Prostate gland (tissue), 2 donors: Measurements from ENCODE around the gene HDAC4. TPM values are rescaled to one million over a fixed set of nuclear protein-coding genes. Genes with fewer than 3 reads are reported as not detected.

Source experiments
- DNase-seq: peaks from one replicate; pipeline ENCODE4 v3.0.0-alpha.2; 2019; ENCODE audit warnings: low spot score
- H3K27ac ChIP-seq, 2 donors: fragments of 200-600 bp; sonication (generic); 2 replicates each; pipeline ENCODE4 v1.5.1; 2017 to 2019
- H3K27me3 ChIP-seq: fragments of 200-600 bp; sonication (generic); replicated peaks from 2 replicates; pipeline ENCODE4 v1.5.1; 2019; ENCODE audit not compliant: insufficient read depth
- H3K36me3 ChIP-seq, 2 donors: fragments of 200-600 bp; sonication (generic); 1 replicate in 1 of 2; 2 replicates in 1 of 2; pipeline versions ENCODE4 v1.5.1 to v1.8.1; 2017 to 2019
- H3K4me1 ChIP-seq: fragments of 200-600 bp; sonication (generic); replicated peaks from 2 replicates; pipeline ENCODE4 v1.5.1; 2019
- H3K4me3 ChIP-seq, 2 donors: fragments of 200-600 bp; sonication (generic); 2 replicates each; pipeline ENCODE4 v1.5.1; 2017 to 2019
- H3K9me3 ChIP-seq: fragments of 200-600 bp; sonication (generic); 2 replicates; pipeline ENCODE4 v1.5.1; 2017
- POLR2A ChIP-seq: fragments of 450-650 bp; IDR thresholded peaks from one replicate; pipeline ENCODE4 v1.6.1; 2016; ENCODE audit warnings: antibody characterized with exemption, mild to moderate bottlenecking
- POLR2AphosphoS5 ChIP-seq: sonication (generic); formaldehyde crosslinking; IDR thresholded peaks from one replicate; pipeline ENCODE4 v1.6.1; 2017; ENCODE audit warnings: antibody characterized with exemption
- WGBS: methylation state at CpG from one replicate; pipeline ENCODE4 v1.1.5; 2018; 5-methylcytosine and 5-hydroxymethylcytosine counted together
- intact Hi-C: fragments of 100-400 bp; cut with DNase I; formaldehyde crosslinking; loops from one replicate; pipeline ENCODE4 v1.14.2; 2022
- total RNA-seq, 2 donors: library from RNA; depleted of rRNA; stranded (reverse); fragments of >200 nt; gene quantifications; one replicate each; pipeline ENCODE4 v1.1.0, GENCODE V29; 2016
- TF ChIP-seq, protein P1 (sequence below), 4 experiments: fragments of 200-600 bp in 2 of 4; fragments of 450-650 bp in 2 of 4; sonication (generic) in 2 of 4; IDR thresholded peaks; 1 replicate in 3 of 4; 2 replicates in 1 of 4; pipeline ENCODE4 v1.5.1; 2016 to 2019; ENCODE audit warnings: antibody characterized with exemption in 4 of 4, mild to moderate bottlenecking in 2 of 4, moderate library complexity in 2 of 4

Gene HDAC4
- total RNA-seq, 2 donors from 2014 or later: 41.8 to 44.2 TPM

DNA sequence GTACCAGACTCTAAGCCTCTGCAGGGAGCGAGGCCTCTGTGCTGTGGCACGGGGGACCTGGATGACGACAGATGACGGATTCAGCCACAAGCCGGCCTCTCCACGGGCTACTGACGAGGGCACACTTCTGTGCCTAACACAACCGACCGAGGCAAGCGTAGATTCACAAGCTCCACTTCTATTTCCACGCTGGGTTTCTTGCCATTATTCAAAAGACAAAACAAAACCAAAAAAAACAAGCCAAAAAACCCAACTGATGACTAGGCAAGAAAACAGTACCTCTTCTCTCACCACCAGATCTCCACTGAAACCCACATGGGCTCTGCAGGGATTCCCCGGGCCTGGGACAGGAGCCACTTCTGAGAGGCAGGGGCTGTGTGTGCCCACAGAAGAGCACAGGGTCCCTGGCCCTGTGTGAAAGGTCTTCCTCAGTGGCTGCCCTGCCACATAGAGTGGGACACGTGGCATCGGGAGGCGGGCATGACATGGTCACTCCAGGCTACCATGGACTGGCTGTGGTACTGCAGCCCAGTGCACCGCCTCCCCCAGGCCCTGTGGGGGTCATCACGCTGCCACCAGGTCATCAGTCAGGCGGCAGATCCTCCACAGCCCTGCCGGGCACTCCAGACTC, 254.7 kb downstream of the HDAC4 start:
- H3K9me3 ChIP-seq: no peaks in the 10 kb centered on the region
- TF ChIP-seq POLR2A: no peak
- no peak for TF ChIP-seq POLR2AphosphoS5
- TF ChIP-seq, protein P1, sequence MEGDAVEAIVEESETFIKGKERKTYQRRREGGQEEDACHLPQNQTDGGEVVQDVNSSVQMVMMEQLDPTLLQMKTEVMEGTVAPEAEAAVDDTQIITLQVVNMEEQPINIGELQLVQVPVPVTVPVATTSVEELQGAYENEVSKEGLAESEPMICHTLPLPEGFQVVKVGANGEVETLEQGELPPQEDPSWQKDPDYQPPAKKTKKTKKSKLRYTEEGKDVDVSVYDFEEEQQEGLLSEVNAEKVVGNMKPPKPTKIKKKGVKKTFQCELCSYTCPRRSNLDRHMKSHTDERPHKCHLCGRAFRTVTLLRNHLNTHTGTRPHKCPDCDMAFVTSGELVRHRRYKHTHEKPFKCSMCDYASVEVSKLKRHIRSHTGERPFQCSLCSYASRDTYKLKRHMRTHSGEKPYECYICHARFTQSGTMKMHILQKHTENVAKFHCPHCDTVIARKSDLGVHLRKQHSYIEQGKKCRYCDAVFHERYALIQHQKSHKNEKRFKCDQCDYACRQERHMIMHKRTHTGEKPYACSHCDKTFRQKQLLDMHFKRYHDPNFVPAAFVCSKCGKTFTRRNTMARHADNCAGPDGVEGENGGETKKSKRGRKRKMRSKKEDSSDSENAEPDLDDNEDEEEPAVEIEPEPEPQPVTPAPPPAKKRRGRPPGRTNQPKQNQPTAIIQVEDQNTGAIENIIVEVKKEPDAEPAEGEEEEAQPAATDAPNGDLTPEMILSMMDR (IDR thresholded peaks at IDR 0.05): no peak
- no peaks in the 10 kb centered on the region for H3K4me1 ChIP-seq
- WGBS: 92% methylated on average over 19 of the region's 19 CpGs
- intact Hi-C loops: loop anchor here (10.0 kb wide), 1 partner anchor 99 kb away; no protein-coding TSS in a partner anchor
- no peak overlapping the region for H3K4me3 ChIP-seq
- H3K27ac ChIP-seq: no peak overlapping the region
- H3K27me3 ChIP-seq: no peaks in the 10 kb centered on the region
- H3K36me3 ChIP-seq: no peaks in the 10 kb centered on the region
- no peak for DNase-seq

DNA sequence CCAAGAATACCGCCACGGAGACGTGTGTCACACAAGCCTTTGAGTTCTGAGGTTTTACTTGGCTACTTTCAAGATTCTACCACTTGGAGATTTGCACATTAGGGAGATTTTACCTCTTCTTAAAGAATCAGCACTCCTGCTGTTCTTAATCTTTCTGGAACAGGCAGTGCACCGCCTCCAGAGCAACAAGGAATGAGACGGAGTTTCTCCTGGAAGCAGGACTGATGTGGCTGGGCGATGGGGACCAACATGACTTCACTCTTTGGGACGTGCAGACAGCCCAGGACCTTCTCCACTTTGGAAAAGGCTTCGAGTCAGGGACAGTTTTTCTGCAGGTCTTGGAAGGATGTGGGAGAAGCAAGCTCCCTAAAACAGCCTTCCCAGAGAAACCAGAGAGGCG, 255.2 kb downstream of the HDAC4 start:
- TF ChIP-seq, protein P1 (IDR thresholded peaks at IDR 0.05): no peak
- 96% methylated on average over 9 of the region's 9 CpGs for WGBS
- Histone ChIP-seq H3K27ac (no peak overlapping the region), H3K4me1 (no peaks in the 10 kb centered on the region), H3K9me3 (no peaks in the 10 kb centered on the region), H3K27me3 (no peaks in the 10 kb centered on the region), H3K36me3 (no peaks in the 10 kb centered on the region), H3K4me3 (no peak overlapping the region)
- no peak for DNase-seq
- intact Hi-C loops: loop anchor here (10.0 kb wide), 1 partner anchor 99 kb away; no protein-coding TSS in a partner anchor

DNA sequence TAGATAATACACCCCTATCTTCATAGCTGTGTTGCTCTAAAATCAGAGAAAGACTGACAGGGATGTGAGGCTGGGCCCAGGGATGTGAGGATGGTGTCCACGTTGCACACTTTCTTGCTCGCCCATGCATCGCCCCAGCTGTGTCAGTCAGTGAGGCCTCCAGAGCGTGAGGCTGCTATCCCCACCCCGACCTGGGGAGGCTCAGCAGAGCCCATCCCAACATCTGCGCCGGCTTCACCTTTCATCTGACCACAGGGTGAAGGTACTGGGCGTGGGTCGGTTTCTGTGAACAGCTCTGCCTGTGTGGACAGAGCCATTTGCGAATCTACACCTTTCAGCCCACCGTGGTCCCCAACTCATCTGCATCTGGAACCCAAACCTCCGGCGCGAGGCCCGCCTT, 255.7 kb downstream of the HDAC4 start:
- no peak overlapping the region for H3K4me3 ChIP-seq
- DNase-seq: no peak
- H3K4me1 ChIP-seq: no peaks in the 10 kb centered on the region
- WGBS: 92% methylated on average over 15 of the region's 15 CpGs
- no peaks in the 10 kb centered on the region for H3K36me3 ChIP-seq
- intact Hi-C loops: loop anchor here (10.0 kb wide), 1 partner anchor 100 kb away; no protein-coding TSS in a partner anchor
- no peak overlapping the region for H3K27ac ChIP-seq
- H3K9me3 ChIP-seq: no peaks in the 10 kb centered on the region
- TF ChIP-seq, protein P1 (IDR thresholded peaks at IDR 0.05): no peak
- TF ChIP-seq POLR2A (no peak), POLR2AphosphoS5 (no peak)
- no peaks in the 10 kb centered on the region for H3K27me3 ChIP-seq

DNA sequence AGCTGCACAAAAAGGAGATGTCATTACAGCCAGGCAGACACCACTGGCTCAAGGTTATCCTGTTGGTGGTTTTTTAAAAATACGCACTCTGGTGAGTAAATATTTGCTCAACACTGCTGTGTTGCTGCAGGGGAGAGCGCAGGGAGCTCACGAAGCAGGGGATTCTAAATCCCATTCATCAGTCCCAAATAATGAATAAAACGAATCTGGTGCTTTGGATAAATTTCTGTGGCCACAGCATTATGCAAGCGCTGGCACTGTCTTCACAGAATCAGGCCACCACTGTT, 256.2 kb downstream of the HDAC4 start:
- intact Hi-C loops: loop anchor here (5.0 to 10.0 kb wide), 2 partner anchors 100 to 253 kb away; no protein-coding TSS in a partner anchor
- 61% methylated on average over 5 of the region's 5 CpGs for WGBS
- H3K4me3 ChIP-seq: no peak overlapping the region
- TF ChIP-seq POLR2AphosphoS5: no peak
- TF ChIP-seq POLR2A: no peak
- TF ChIP-seq, protein P1 (IDR thresholded peaks at IDR 0.05): no peak
- DNase-seq: no peak
- H3K36me3 ChIP-seq: no peaks in the 10 kb centered on the region
- no peaks in the 10 kb centered on the region for H3K9me3 ChIP-seq
- no peaks in the 10 kb centered on the region for H3K4me1 ChIP-seq
- H3K27me3 ChIP-seq: no peaks in the 10 kb centered on the region
- no peak overlapping the region for H3K27ac ChIP-seq
